ENCODE results near the gene LCP1.
A peak's percentile ranks its signal among the peaks of the same experiment; 100 is the strongest.
"Not testable (repeated sequence)": the region's sequence is repeated elsewhere in the genome, so short reads cannot be mapped to it uniquely, and the experiment has no call there.

The LCP1 gene

GRCh38 chr13:46181840-46182490, at the start of gene LCP1:
TSS of gene LCP1 (minus strand) at chr13:46182177. CDS start at chr13:46159662, 22,515 bp downstream.
- peak; percentile 45 to 67 (median 61) for DNase-seq (ENCODE audit: low read depth in 3 of 3)

- no peak for DNase-seq (ENCODE audit: low read depth in 3 of 3)
Measured at GRCh38 chr13:46229251-46229650, 47.3 kb upstream of the LCP1 start.

GRCh38 chr13:46220234-46220633, 38.3 kb upstream of the LCP1 start:
- DNase-seq (ENCODE audit: low read depth in 3 of 3), result not testable (repeated sequence)

- not testable (repeated sequence) for DNase-seq (ENCODE audit: low read depth in 3 of 3)
Measured at GRCh38 chr13:46214741-46215140, 32.8 kb upstream of the LCP1 start.

- no peak for DNase-seq (ENCODE audit: low read depth in 3 of 3)
Measured at GRCh38 chr13:46213242-46213641, 31.3 kb upstream of the LCP1 start.

- DNase-seq (ENCODE audit: low read depth in 3 of 3), result peak; percentile 68 to 85 (median 77)
Measured at GRCh38 chr13:46211483-46212351, 29.7 kb upstream of the LCP1 start, which contains the start of gene LRRC63. TSS of gene LRRC63 (plus strand) at chr13:46211928. CDS start at chr13:46213035, 1,107 bp downstream.

GRCh38 chr13:46211116-46211482, 29.1 kb upstream of the LCP1 start:
- DNase-seq (ENCODE audit: low read depth in 3 of 3), result peak in 2 of 3 experiments; percentile 5 to 15

GRCh38 chr13:46210362-46211083, 28.5 kb upstream of the LCP1 start:
- no peak for DNase-seq (ENCODE audit: low read depth in 3 of 3)

GRCh38 chr13:46207828-46208227, 25.9 kb upstream of the LCP1 start:
- no peak for DNase-seq (ENCODE audit: low read depth in 3 of 3)

- no peak for DNase-seq (ENCODE audit: low read depth in 3 of 3)
Measured at GRCh38 chr13:46206143-46206542, 24.2 kb upstream of the LCP1 start.

- DNase-seq (ENCODE audit: low read depth in 3 of 3), result no peak
Measured at GRCh38 chr13:46202966-46203365, 21.0 kb upstream of the LCP1 start.

GRCh38 chr13:46202188-46202795, 20.3 kb upstream of the LCP1 start:
- DNase-seq (ENCODE audit: low read depth in 3 of 3), result no peak

GRCh38 chr13:46198696-46199193, 16.8 kb upstream of the LCP1 start:
- DNase-seq (ENCODE audit: low read depth in 3 of 3), result no peak

GRCh38 chr13:46197299-46198048, 15.5 kb upstream of the LCP1 start:
- DNase-seq (ENCODE audit: low read depth in 3 of 3), result no peak

- no peak for DNase-seq (ENCODE audit: low read depth in 3 of 3)
Measured at GRCh38 chr13:46195016-46195415, 13.0 kb upstream of the LCP1 start.

- DNase-seq (ENCODE audit: low read depth in 3 of 3), result no peak
Measured at GRCh38 chr13:46192412-46192811, 10.4 kb upstream of the LCP1 start.

- no peak for DNase-seq (ENCODE audit: low read depth in 3 of 3)
Measured at GRCh38 chr13:46185634-46186033, 3.7 kb upstream of the LCP1 start.

- DNase-seq (ENCODE audit: low read depth in 3 of 3), result peak; percentile 60 to 77 (median 66)
Measured at GRCh38 chr13:46184277-46184699, 2.3 kb upstream of the LCP1 start.

- no peak for DNase-seq (ENCODE audit: low read depth in 3 of 3)
Measured at GRCh38 chr13:46183018-46183946, 1.3 kb upstream of the LCP1 start.

GRCh38 chr13:46182491-46182877, 507 bp upstream of the LCP1 start:
- no peak for DNase-seq (ENCODE audit: low read depth in 3 of 3)

All from stimulated activated CD4-positive, alpha-beta T cell treated with anti-CD3 and anti-CD28 coated beads, TNF-alpha, amount 100 ng/mL, for 24 hours (primary cell).